PC-3 (cell line): ENCODE measurements around the gene FLNC.

Experiments
- CTCF ChIP-seq: fragments of 300-600 bp; sonication (generic); conservative IDR thresholded peaks from 2 replicates; pipeline ENCODE4 v1.5.1; 2017; ENCODE audit warnings: antibody characterized with exemption, low read depth, mild to moderate bottlenecking, low read length
- EZH2 ChIP-seq: fragments of 300-600 bp; sonication (generic); IDR thresholded peaks from one replicate; pipeline ENCODE4 v1.6.1; 2017; ENCODE audit warnings: antibody characterized with exemption, mild to moderate bottlenecking, low read length; ENCODE audit not compliant: unreplicated experiment
- EZH2phosphoT487 ChIP-seq: fragments of 300-600 bp; sonication (generic); IDR thresholded peaks from 2 replicates; pipeline ENCODE4 v1.6.1; 2018; ENCODE audit warnings: mild to moderate bottlenecking, antibody characterized with exemption, low read length, borderline replicate concordance

- no peak for TF ChIP-seq CTCF
- no peak for TF ChIP-seq EZH2phosphoT487
- TF ChIP-seq EZH2, result no peak
These were observed 29.6 kb upstream of the FLNC start for GRCh38 chr7:128800567-128800966.
